ENCODE data around the gene SEC14L1. TPM values are rescaled to one million over a fixed set of nuclear protein-coding genes. Genes with fewer than 3 reads are reported as not detected.
A peak's percentile ranks its signal among the peaks of the same experiment; 100 is the strongest.

The SEC14L1 gene
- total RNA-seq, 4 donors from 2014 or later: 38.4 to 86.1 (median 40.1) TPM

- H3K9me3 ChIP-seq: no peaks in the 10 kb centered on the region
- no peak for ATAC-seq
- peak overlapping the region in 3 of 4 donors; percentile 24 to 73 (median 60) for H3K27ac ChIP-seq
- no peaks in the 10 kb centered on the region for H3K27me3 ChIP-seq
- no peak for TF ChIP-seq POLR2AphosphoS5 (IDR thresholded peaks at IDR 0.05)
- WGBS, 2 donors (ENCODE audit: low coverage in 1 of 2): 78 to 85% methylated on average over 9 to 17 of the region's 18 CpGs
- peaks cover 0 to 46% (median 3%) of the 10 kb centered on the region in 3 donors for H3K4me1 ChIP-seq
- H3K36me3 ChIP-seq: no peaks in the 10 kb centered on the region
- H3K4me3 ChIP-seq: no peak overlapping the region
These were observed 22.4 kb upstream of the SEC14L1 start for GRCh38 chr17:77118251-77118928.

- 83 to 100% methylated on average over 2 to 4 of the region's 10 CpGs for WGBS, 2 donors (ENCODE audit: low coverage in 1 of 2)
- no peaks in the 10 kb centered on the region for H3K27me3 ChIP-seq
- H3K4me1 ChIP-seq: peaks cover 0 to 53% (median 3%) of the 10 kb centered on the region in 3 donors
- H3K27ac ChIP-seq: peak overlapping the region in 3 of 4 donors; percentile 24 to 73 (median 25)
- TF ChIP-seq EP300 (IDR thresholded peaks at IDR 0.05) (no peak), CTCF (IDR thresholded peaks at IDR 0.05) (no peak), POLR2A (IDR thresholded peaks at IDR 0.05) (no peak), POLR2AphosphoS5 (IDR thresholded peaks at IDR 0.05) (no peak)
- no peaks in the 10 kb centered on the region for H3K9me3 ChIP-seq
- no peak for ATAC-seq
- no peak overlapping the region for H3K4me3 ChIP-seq
- no peaks in the 10 kb centered on the region for H3K36me3 ChIP-seq
These were observed 21.0 kb upstream of the SEC14L1 start for GRCh38 chr17:77119668-77120301.

- Histone ChIP-seq H3K36me3 (no peaks in the 10 kb centered on the region), H3K4me1 (peaks cover 0 to 50% (median 3%) of the 10 kb centered on the region in 3 donors), H3K27me3 (no peaks in the 10 kb centered on the region), H3K9me3 (no peaks in the 10 kb centered on the region), H3K4me3 (no peak overlapping the region), H3K27ac (peak overlapping the region in 3 of 4 donors; percentile 22 to 73 (median 48))
- WGBS, 2 donors (ENCODE audit: low coverage in 1 of 2): 69 to 84% methylated on average over 4 to 5 of the region's 7 CpGs
- no peak for TF ChIP-seq EP300 (IDR thresholded peaks at IDR 0.05)
- no peak for ATAC-seq
These were observed 19.9 kb upstream of the SEC14L1 start for GRCh38 chr17:77120868-77121267.

GRCh38 chr17:77124192-77124889, 16.4 kb upstream of the SEC14L1 start:
- Histone ChIP-seq H3K9me3 (no peaks in the 10 kb centered on the region), H3K4me1 (peaks cover 0 to 38% (median 3%) of the 10 kb centered on the region in 3 donors), H3K27ac (peak overlapping the region in 3 of 4 donors; percentile 57 to 73 (median 64)), H3K27me3 (no peaks in the 10 kb centered on the region), H3K36me3 (no peaks in the 10 kb centered on the region), H3K4me3 (no peak overlapping the region)
- no peak for TF ChIP-seq EP300 (IDR thresholded peaks at IDR 0.05)
- peak; percentile 17 for TF ChIP-seq POLR2AphosphoS5 (IDR thresholded peaks at IDR 0.05)
- peak; percentile 47 for ATAC-seq
- WGBS, 2 donors (ENCODE audit: low coverage in 1 of 2): 32 to 45% methylated on average over 12 to 13 of the region's 15 CpGs

- peaks cover 0 to 49% (median 4%) of the 10 kb centered on the region in 3 donors for H3K4me1 ChIP-seq
These were observed 15.3 kb upstream of the SEC14L1 start for GRCh38 chr17:77125432-77125901.

More at GRCh38 chr17:77125432-77125901, 15.3 kb upstream of the SEC14L1 start:
- WGBS, 2 donors (ENCODE audit: low coverage in 1 of 2): 43 to 63% methylated on average over 5 to 8 of the region's 8 CpGs
- H3K9me3 ChIP-seq: no peaks in the 10 kb centered on the region
- TF ChIP-seq POLR2AphosphoS5 (IDR thresholded peaks at IDR 0.05) (no peak), EP300 (IDR thresholded peaks at IDR 0.05) (no peak), POLR2A (IDR thresholded peaks at IDR 0.05) (no peak), CTCF (IDR thresholded peaks at IDR 0.05) (no peak)
- no peaks in the 10 kb centered on the region for H3K27me3 ChIP-seq
- H3K27ac ChIP-seq: peak overlapping the region in 3 of 4 donors; percentile 57 to 73 (median 61)
- no peaks in the 10 kb centered on the region for H3K36me3 ChIP-seq
- no peak overlapping the region for H3K4me3 ChIP-seq
- no peak for ATAC-seq
